ENCODE results near the gene STUB1. TPM values are rescaled to one million over a fixed set of nuclear protein-coding genes. Genes with fewer than 3 reads are reported as not detected.

Gene STUB1
- polyA plus RNA-seq, 1 donor from 2014 or later, result 137 TPM

- H3K4me3 Mint-ChIP-seq, result peak overlapping the region in 2 of 4 donors; percentile 63 to 90
- peak overlapping the region; percentile 46 to 86 (median 85) for H3K27ac Mint-ChIP-seq
- H3K27me3 Mint-ChIP-seq, result peaks cover 3% of the 10 kb centered on the region
- H3K9me3 Mint-ChIP-seq, result peaks cover 0 to 2% (median 0%) of the 10 kb centered on the region in 3 donors
- H3K36me3 Mint-ChIP-seq, result no peaks in the 10 kb centered on the region
- H3K4me1 Mint-ChIP-seq, result peaks cover 13 to 21% (median 14%) of the 10 kb centered on the region in 3 donors
Observed at GRCh38 chr16:638836-639235, 41.4 kb upstream of the STUB1 start.

GRCh38 chr16:640614-641013, 39.6 kb upstream of the STUB1 start:
- peaks cover 0 to 2% (median 0%) of the 10 kb centered on the region in 3 donors for H3K9me3 Mint-ChIP-seq
- peak overlapping the region in 1 of 3 donors; percentile 67 for H3K27ac Mint-ChIP-seq
- no peaks in the 10 kb centered on the region for H3K36me3 Mint-ChIP-seq
- peaks cover 13 to 22% (median 19%) of the 10 kb centered on the region in 3 donors for H3K4me1 Mint-ChIP-seq
- H3K4me3 Mint-ChIP-seq, result peak overlapping the region in 3 of 4 donors; percentile 38 to 85 (median 57)
- H3K27me3 Mint-ChIP-seq, result peaks cover 3% of the 10 kb centered on the region

- peak within 1 kb of the TSS; percentile 16 to 80 (median 53) for H3K27ac Mint-ChIP-seq
- peak within 1 kb of the TSS; percentile 77 to 87 (median 82) for H3K4me3 Mint-ChIP-seq
- no peaks in the 10 kb centered on the region for H3K36me3 Mint-ChIP-seq
- H3K27me3 Mint-ChIP-seq, result peaks cover 3% of the 10 kb centered on the region
- H3K4me1 Mint-ChIP-seq, result peaks cover 10 to 22% (median 19%) of the 10 kb centered on the region in 3 donors
- H3K9me3 Mint-ChIP-seq, result peaks cover 0 to 2% (median 0%) of the 10 kb centered on the region in 3 donors
Observed at GRCh38 chr16:641326-642188, 38.7 kb upstream of the STUB1 start, which contains the start of gene MCRIP2. MCRIP2 (plus strand) TSS chr16:641828; CDS start chr16:641992, 164 bp downstream.

DNA sequence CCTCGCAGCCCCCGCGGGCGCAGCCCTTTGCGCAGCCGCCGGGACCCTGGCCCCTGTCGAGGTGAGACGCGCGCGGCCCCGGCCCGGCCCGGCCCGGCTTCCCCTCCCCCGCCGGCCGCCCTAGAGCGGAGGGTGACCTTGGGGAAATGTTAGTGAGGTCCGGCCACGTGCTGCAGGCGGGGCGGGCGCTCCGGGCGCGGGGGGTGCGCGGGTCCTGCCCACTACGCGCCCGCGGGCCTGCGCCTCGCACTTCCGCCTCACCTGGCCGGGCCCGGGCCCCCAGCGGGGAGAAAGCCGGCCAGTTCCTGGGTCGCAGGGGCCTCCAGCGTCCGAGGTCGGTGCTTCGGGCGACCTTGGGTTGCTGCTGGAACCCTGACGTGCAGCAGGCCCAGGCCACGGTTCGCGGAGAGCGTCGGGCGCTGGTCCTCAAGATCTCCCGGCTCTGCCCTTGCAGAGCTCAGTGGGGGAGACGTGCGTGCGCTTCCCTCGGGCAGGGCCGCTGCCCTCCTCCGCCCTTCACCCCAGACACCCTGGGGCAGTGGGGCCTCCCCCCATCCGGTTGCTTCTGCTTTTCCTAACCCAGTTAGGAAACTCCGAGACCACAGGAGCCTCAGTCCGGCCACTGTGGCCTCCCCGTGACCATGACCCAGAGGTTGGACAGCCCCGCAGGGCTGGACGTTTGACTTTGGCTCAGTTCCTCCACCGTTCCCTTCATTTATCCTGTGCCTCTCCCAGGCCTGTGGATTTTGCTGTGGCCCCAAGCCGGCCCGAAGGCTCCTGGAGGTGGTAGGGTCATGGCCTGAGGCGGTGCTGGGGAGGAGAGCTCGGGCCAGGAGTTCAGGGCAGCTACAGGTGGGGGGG, 37.8 kb upstream of the STUB1 start:
- H3K4me1 Mint-ChIP-seq, result peaks cover 7 to 21% (median 21%) of the 10 kb centered on the region in 3 donors
- no peaks in the 10 kb centered on the region for H3K27me3 Mint-ChIP-seq
- H3K27ac Mint-ChIP-seq, result peak overlapping the region; percentile 16 to 80 (median 53)
- H3K9me3 Mint-ChIP-seq, result no peaks in the 10 kb centered on the region
- H3K36me3 Mint-ChIP-seq, result no peaks in the 10 kb centered on the region
- peak overlapping the region; percentile 60 to 87 (median 78) for H3K4me3 Mint-ChIP-seq

GRCh38 chr16:643050-643368, 37.2 kb upstream of the STUB1 start:
- H3K4me3 Mint-ChIP-seq, result peak overlapping the region; percentile 68 to 87 (median 78)

GRCh38 chr16:644556-644955, 35.7 kb upstream of the STUB1 start:
- no peaks in the 10 kb centered on the region for H3K9me3 Mint-ChIP-seq
- no peaks in the 10 kb centered on the region for H3K27me3 Mint-ChIP-seq
- H3K4me3 Mint-ChIP-seq, result peak overlapping the region in 2 of 4 donors; percentile 60 to 79
- peaks cover 0 to 13% (median 13%) of the 10 kb centered on the region in 3 donors for H3K4me1 Mint-ChIP-seq
- no peak overlapping the region for H3K27ac Mint-ChIP-seq
- no peaks in the 10 kb centered on the region for H3K36me3 Mint-ChIP-seq

More at GRCh38 chr16:643050-643368, 37.2 kb upstream of the STUB1 start:
- Mint-ChIP-seq H3K27me3 (no peaks in the 10 kb centered on the region), H3K9me3 (no peaks in the 10 kb centered on the region), H3K4me1 (peaks cover 7 to 21% (median 18%) of the 10 kb centered on the region in 3 donors), H3K27ac (peak overlapping the region; percentile 16 to 80 (median 53)), H3K36me3 (no peaks in the 10 kb centered on the region)

DNA sequence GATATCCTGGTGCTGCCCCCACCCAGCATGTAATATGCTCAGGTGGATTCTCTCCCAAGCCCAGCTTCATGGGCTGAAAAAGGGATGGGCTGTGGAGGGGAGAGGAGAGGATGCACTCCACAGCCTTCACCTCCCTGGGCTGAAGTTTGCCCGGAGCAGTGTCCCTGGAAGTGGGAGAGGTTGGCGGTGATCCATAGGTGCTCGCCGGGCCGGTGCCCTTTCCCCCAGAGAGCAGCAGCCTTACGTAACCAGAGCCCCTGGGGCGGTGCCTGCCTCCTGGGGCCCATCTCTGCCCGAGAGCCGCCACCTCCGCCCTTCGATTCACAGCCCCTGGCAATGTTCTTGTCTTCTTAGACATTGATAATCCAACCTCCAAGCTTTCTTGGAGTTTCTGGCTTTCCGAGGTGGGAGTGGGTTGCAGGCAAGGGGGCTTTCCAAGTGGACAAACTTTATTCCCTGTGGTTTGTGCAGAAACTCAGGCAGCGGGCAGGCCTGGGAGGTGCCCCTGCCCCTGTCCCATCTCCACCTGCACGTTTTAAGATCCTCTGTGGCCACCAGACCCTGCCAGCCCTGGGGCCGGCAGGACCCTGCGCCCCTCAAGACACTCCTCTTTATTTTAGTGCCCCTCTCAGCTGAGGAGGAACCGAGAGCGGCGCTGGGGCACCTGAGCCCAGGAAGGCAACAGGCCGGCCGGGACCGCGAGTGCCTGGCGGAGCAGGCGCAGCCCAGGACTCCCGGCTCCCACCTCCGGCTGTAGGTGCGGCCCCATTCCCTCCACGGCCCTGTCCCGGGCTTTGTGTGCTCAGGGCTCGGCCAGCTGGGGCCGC, 34.1 kb upstream of the STUB1 start:
- Mint-ChIP-seq H3K4me3 (peak overlapping the region in 1 of 4 donors; percentile 50), H3K36me3 (no peaks in the 10 kb centered on the region), H3K9me3 (no peaks in the 10 kb centered on the region), H3K27ac (no peak overlapping the region), H3K4me1 (peaks cover 0 to 13% (median 11%) of the 10 kb centered on the region in 3 donors), H3K27me3 (no peaks in the 10 kb centered on the region)

DNA sequence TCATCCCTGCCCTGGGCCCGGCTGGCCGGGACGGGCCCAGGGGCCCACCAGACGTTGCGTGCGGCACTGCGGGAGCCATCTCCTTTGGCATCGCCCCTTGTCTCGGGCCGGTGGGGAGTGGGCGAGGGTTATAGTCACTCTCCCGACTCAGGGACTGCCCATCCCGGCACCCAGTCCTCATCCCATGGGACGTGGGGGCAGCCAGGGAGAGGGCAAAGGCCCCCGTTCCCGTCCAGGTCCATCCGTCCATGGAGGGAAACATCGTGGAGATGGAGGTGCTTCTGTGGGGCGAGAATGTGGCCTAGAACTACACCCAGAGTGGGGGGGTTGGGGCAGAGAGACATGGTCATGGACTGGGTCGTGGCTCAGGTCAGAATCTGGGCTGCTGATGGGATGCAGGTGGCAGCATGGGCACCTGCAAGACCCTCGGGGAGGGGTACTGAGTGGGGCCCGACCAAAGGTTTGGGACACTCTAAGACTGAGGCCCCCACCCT, 33.5 kb upstream of the STUB1 start:
- Mint-ChIP-seq H3K27ac (peak overlapping the region in 2 of 3 donors; percentile 73 to 93), H3K27me3 (no peaks in the 10 kb centered on the region), H3K9me3 (no peaks in the 10 kb centered on the region), H3K4me3 (no peak overlapping the region), H3K4me1 (peaks cover 0 to 13% (median 11%) of the 10 kb centered on the region in 3 donors), H3K36me3 (no peaks in the 10 kb centered on the region)

- Mint-ChIP-seq H3K27ac (peak overlapping the region in 2 of 3 donors; percentile 73 to 93), H3K27me3 (no peaks in the 10 kb centered on the region), H3K4me3 (peak overlapping the region in 1 of 4 donors; percentile 32), H3K4me1 (peaks cover 0 to 13% (median 11%) of the 10 kb centered on the region in 3 donors), H3K9me3 (no peaks in the 10 kb centered on the region), H3K36me3 (no peaks in the 10 kb centered on the region)
Observed at GRCh38 chr16:647173-647902, 32.9 kb upstream of the STUB1 start.

- peak overlapping the region; percentile 80 to 89 (median 84) for H3K4me3 Mint-ChIP-seq
- H3K27ac Mint-ChIP-seq, result peak overlapping the region; percentile 74 to 93 (median 92)
- no peaks in the 10 kb centered on the region for H3K27me3 Mint-ChIP-seq
- H3K9me3 Mint-ChIP-seq, result no peaks in the 10 kb centered on the region
- H3K4me1 Mint-ChIP-seq, result peaks cover 0 to 13% (median 11%) of the 10 kb centered on the region in 3 donors
- H3K36me3 Mint-ChIP-seq, result no peaks in the 10 kb centered on the region
Observed at GRCh38 chr16:648071-648780, 32.0 kb upstream of the STUB1 start.

GRCh38 chr16:648781-649589, 31.2 kb upstream of the STUB1 start, which contains the start of gene WDR90:
WDR90 (plus strand) TSS chr16:649365; CDS start chr16:649417, 52 bp downstream.
- Mint-ChIP-seq H3K27me3 (no peaks in the 10 kb centered on the region), H3K36me3 (no peaks in the 10 kb centered on the region), H3K27ac (peak within 1 kb of the TSS; percentile 74 to 93 (median 92)), H3K9me3 (no peaks in the 10 kb centered on the region), H3K4me3 (peak within 1 kb of the TSS; percentile 80 to 93 (median 88)), H3K4me1 (peaks cover 0 to 10% (median 7%) of the 10 kb centered on the region in 3 donors)

DNA sequence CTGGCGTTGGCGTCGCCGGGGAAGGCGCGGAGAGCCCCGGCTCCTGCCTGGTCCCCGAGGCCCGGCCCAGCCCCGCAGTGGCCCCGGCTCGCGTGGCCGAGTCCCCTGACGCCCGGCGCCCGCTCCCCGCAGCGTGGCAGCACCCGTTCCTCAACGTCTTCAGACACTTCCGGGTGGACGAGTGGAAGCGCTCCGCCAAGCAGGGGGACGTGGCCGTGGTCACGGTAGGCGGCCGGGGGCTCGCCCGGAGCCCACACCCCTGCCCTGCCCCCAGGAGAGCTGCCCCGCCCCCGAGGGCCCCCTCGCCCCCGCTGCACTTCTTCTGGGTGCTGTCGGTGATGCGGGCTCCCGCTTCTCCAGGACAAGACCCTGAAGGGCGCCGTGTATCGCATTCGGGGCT, 30.6 kb upstream of the STUB1 start:
- Mint-ChIP-seq H3K36me3 (no peaks in the 10 kb centered on the region), H3K27ac (no peak overlapping the region), H3K4me1 (peaks cover 0 to 6% (median 4%) of the 10 kb centered on the region in 3 donors), H3K9me3 (no peaks in the 10 kb centered on the region), H3K27me3 (no peaks in the 10 kb centered on the region), H3K4me3 (peak overlapping the region; percentile 55 to 93 (median 77))

Measured in IgD-negative memory B cell (primary cell).